HL-60 (cell line): ENCODE results near the gene CYP4Z1.

Source experiments
- CTCF ChIP-seq: IDR thresholded peaks from one replicate; pipeline ENCODE4 v1.5.1; 2011; ENCODE audit warnings: low read length, control low read depth, inconsistent platforms; ENCODE audit not compliant: insufficient read depth
- GABPA ChIP-seq: IDR thresholded peaks from 2 replicates; pipeline ENCODE4 v1.6.1; 2012; ENCODE audit warnings: low read depth
- POLR2AphosphoS5 ChIP-seq: IDR thresholded peaks from 2 replicates; pipeline ENCODE4 v1.6.1; 2012; ENCODE audit warnings: low read depth
- REST ChIP-seq: IDR thresholded peaks from 2 replicates; pipeline ENCODE4 v1.6.1; 2012; ENCODE audit warnings: low read depth; ENCODE audit not compliant: insufficient replicate concordance
- SPI1 ChIP-seq: IDR thresholded peaks from 2 replicates; pipeline ENCODE4 v1.6.1; 2012; ENCODE audit warnings: low read depth, mild to moderate bottlenecking, borderline replicate concordance

- TF ChIP-seq CTCF (no peak), POLR2AphosphoS5 (no peak), REST (no peak), GABPA (no peak), SPI1 (no peak)
Measured at GRCh38 chr1:47128221-47128620, 61.2 kb downstream of the CYP4Z1 start.
